HG02884 (cell line): ENCODE results near the gene OR2T11.
"Not testable (repeated sequence)": the region's sequence is repeated elsewhere in the genome, so short reads cannot be mapped to it uniquely, and the experiment has no call there.

Experiments used
- ATAC-seq: cut with Tn5 transposase; IDR thresholded peaks from one replicate; pipeline ENCODE4 v1.9.1; 2021; ENCODE audit warnings: mild to moderate bottlenecking, moderate library complexity; ENCODE audit not compliant: unreplicated experiment

OR2T11 gene

GRCh38 chr1:248621770-248622169 is 13.1 kb downstream of the OR2T11 start:
- ATAC-seq: no peak

GRCh38 chr1:248618878-248619277 is 16.0 kb downstream of the OR2T11 start:
- no peak for ATAC-seq

- no peak for ATAC-seq
These were observed 16.8 kb downstream of the OR2T11 start for GRCh38 chr1:248618119-248618518.

- no peak for ATAC-seq
These were observed 21.1 kb downstream of the OR2T11 start for GRCh38 chr1:248613742-248614141.

- ATAC-seq: no peak
These were observed 22.9 kb downstream of the OR2T11 start for GRCh38 chr1:248611883-248612414.

GRCh38 chr1:248610301-248610700 is 24.6 kb downstream of the OR2T11 start:
- ATAC-seq: no peak

GRCh38 chr1:248599396-248599795 is 35.5 kb downstream of the OR2T11 start:
- ATAC-seq: no peak

GRCh38 chr1:248597589-248597988 is 37.3 kb downstream of the OR2T11 start, which contains the start of gene OR2T10:
TSS of gene OR2T10 (minus strand) at chr1:248597700. CDS start at chr1:248593768, 3,932 bp downstream.
- ATAC-seq: no peak

GRCh38 chr1:248596615-248597014 is 38.3 kb downstream of the OR2T11 start:
- ATAC-seq: no peak

- ATAC-seq: no peak
These were observed 41.7 kb downstream of the OR2T11 start for GRCh38 chr1:248593226-248593625.

GRCh38 chr1:248592655-248593054 is 42.2 kb downstream of the OR2T11 start:
- ATAC-seq: no peak

GRCh38 chr1:248590055-248590454 is 44.8 kb downstream of the OR2T11 start:
- ATAC-seq: no peak

GRCh38 chr1:248589334-248589733 is 45.6 kb downstream of the OR2T11 start:
- no peak for ATAC-seq

- no peak for ATAC-seq
These were observed 49.6 kb downstream of the OR2T11 start for GRCh38 chr1:248585266-248585665.

- no peak for ATAC-seq
These were observed 58.5 kb downstream of the OR2T11 start for GRCh38 chr1:248576260-248576980.

- not testable (repeated sequence) for ATAC-seq
These were observed 60.2 kb downstream of the OR2T11 start, which contains the start of gene OR2T34 for GRCh38 chr1:248574657-248575056. TSS of gene OR2T34 (minus strand) at chr1:248574757. CDS start at chr1:248574757, 0 bp downstream.

- not testable (repeated sequence) for ATAC-seq
These were observed 61.0 kb downstream of the OR2T11 start for GRCh38 chr1:248573856-248574255.
